NCI-H187 treated with DMSO at 0.1 percent for 48 hours (cell line): Measurements from ENCODE around the gene ULK4.
"Not testable (repeated sequence)": the region's sequence is repeated elsewhere in the genome, so short reads cannot be mapped to it uniquely, and the experiment has no call there.

ENCODE experiments used
- DNase-seq: peaks from one replicate; lab custom pipeline; 2025; lab: John Stamatoyannopoulos, UW

ULK4 gene

GRCh38 chr3:41502481-41502880 lies 459.4 kb downstream of the ULK4 start:
- DNase-seq = no peak

DNA sequence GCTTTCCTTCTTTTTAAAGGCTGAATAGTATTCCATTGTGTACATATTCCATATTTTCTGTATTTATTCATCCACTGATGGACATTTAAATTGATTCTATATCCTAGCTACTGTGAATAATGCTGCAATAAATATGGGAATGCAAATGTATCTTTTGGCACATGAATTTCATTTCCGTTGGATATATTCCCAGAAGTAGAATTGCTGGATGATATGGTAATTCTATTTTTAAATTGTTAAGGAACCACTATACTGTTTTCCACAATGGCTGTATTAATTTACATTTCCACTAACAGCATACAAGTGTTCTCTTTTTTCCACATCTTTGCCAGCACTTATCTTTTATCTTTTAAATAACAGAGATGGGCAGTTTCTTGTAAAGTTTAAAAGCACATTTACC lies 459.9 kb downstream of the ULK4 start:
- no peak for DNase-seq

DNA sequence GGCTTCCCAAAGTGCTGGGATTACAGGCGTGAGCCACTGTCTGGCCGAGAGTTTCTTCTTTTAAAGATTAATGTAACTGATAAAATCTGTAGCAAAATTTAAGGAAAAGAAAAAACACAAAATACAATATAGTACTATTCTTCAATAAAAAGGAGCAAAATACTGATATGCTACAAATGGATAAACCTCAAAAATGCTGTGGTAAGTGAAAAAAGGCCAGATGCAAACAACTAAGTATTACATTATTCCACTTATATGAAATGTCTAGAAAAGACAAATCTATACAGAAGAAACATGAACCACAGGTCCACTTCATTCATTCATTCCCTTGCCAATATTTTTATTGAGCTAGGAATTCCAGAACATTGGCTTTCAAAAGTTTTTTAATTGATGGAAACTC lies 463.1 kb downstream of the ULK4 start:
- DNase-seq = no peak

- no peak for DNase-seq
Observed at GRCh38 chr3:41490360-41490759, 471.5 kb downstream of the ULK4 start.

- DNase-seq = no peak
Observed at GRCh38 chr3:41489231-41489630, 472.7 kb downstream of the ULK4 start.

GRCh38 chr3:41488501-41488900 lies 473.4 kb downstream of the ULK4 start:
- no peak for DNase-seq

DNA sequence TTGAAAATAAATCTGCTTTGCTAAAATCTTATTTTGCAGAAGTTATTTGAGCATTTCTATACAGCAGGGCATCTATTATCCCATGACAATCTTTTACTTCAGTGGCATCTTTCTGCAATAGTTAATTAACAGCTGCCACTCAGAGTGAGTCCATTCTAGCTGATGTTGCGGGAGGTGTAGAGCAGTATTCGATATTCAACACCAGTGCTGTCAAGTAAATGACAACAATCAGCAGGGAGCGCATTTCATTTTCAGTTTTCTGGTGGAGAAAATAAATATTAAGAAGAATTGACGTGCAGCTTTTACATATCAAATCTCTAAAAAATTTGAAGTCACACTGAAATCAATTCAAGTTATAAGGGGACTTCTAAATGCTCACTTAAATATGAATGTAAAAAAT lies 476.4 kb downstream of the ULK4 start:
- no peak for DNase-seq

- no peak for DNase-seq
Observed at GRCh38 chr3:41482134-41482533, 479.8 kb downstream of the ULK4 start.

DNA sequence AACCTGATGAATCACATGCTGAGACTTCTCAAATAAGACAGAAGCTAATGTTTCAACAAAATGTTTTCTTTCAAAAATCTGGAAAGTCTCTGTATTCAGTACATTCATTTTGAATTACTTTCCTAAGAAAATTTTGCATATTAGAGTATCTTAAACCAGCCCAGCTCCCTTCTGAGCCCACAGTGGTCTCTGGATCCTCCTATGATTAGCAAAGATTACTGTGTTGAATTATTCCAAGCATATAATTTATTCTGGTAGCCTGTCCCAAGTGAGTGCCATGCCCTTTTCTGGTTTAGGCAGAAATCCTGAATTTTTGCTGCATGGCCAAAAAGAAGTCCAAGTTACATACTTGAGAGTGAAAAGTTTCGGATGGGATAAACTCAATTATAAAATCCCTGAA lies 483.6 kb downstream of the ULK4 start:
- no peak for DNase-seq

DNA sequence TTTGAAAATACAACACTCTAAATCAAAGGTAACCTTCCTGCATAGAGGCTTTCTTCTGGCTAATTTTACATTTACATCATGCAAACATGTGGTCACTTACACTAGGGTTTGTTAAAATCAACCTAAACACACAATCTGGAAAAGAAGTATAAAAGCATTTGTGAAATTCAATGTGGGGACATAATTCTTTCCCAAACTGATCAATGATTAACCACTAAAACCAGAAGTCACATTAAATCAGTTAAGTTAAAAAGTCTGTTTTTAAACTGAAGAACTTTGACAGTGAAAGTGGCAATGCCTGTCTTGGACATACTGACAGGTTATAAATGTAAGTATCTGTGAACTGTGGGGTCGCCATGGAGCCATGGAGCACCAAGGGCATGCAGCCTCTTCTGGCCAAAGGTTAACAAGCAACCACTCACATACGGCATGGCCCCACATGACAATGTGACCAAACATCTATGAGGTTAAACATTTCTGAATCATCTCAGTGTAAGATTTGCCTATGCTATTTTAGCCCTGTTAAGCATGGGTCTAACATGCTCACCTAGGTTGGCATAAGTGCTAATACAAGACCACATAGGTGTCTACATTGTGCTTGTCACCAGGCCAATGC lies 484.4 kb downstream of the ULK4 start:
- no peak for DNase-seq

GRCh38 chr3:41469083-41469482 lies 492.8 kb downstream of the ULK4 start:
- DNase-seq = no peak

GRCh38 chr3:41467481-41467880 lies 494.4 kb downstream of the ULK4 start:
- no peak for DNase-seq

DNA sequence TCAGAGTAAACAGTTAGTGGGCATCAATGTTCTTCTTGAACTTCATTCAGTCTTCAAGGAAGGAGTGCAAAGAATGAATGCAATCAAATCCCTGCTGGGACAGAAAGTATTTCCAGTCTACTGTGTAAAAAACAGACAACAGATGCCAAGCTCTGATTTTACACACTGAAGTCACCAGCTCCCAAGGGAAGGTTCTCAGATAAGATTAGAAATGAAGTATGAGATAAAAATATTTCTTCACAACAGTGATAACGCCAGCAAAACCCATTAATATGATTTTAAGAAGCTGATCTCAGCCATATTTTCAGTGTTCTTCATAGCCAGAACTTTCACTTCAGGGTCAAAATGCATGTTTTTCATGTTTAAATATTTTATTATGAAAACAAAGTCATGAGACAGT lies 497.0 kb downstream of the ULK4 start:
- DNase-seq = no peak

DNA sequence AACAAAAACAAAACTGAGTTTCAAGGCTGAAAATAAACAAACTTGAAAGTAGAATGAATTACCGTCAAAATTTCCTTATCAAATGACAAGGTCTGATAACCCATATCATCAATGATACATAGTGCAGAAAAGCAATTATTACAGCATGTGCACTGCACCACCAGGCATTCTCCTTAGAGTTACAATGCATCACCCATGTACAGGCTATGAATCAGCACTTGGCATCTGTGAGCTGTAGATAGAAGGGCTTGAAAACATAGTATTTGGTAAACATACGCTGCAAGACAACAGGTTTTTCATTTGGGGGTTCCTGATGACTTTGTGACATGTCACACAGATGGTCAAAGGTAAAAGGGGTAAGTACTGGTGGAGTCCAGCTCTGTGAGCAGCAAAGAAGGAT lies 497.5 kb downstream of the ULK4 start:
- no peak for DNase-seq

GRCh38 chr3:41462103-41462691 lies 499.7 kb downstream of the ULK4 start:
- DNase-seq = no peak

- DNase-seq = no peak
Observed at GRCh38 chr3:41460736-41461135, 501.2 kb downstream of the ULK4 start.

GRCh38 chr3:41457176-41457575 lies 504.7 kb downstream of the ULK4 start:
- DNase-seq = no peak

- no peak for DNase-seq
Observed at GRCh38 chr3:41456162-41456561, 505.7 kb downstream of the ULK4 start.

- not testable (repeated sequence) for DNase-seq
Observed at GRCh38 chr3:41453618-41454017, 508.3 kb downstream of the ULK4 start.

- no peak for DNase-seq
Observed at GRCh38 chr3:41450416-41451231, 511.3 kb downstream of the ULK4 start.

DNA sequence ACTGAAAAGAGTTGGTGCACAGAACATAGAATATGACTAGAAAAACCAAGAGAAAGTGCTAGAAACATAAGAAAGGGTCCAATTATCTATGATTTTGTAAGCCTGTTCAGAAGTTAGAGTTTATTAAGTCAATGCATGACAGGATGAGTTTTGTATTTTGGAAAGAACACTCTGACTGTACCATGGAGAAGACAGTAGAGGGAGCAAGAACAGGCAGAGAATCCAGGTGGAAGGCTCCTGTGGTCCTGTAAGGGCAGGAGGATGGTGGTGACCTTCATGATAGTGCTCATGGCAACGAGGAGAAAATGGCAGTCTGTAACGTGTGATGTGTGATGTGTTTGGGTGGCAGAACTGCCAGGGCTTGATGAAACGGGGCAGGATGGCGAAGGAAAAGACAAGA lies 513.5 kb downstream of the ULK4 start:
- no peak for DNase-seq

- DNase-seq = no peak
Observed at GRCh38 chr3:41447701-41448100, 514.2 kb downstream of the ULK4 start.

DNA sequence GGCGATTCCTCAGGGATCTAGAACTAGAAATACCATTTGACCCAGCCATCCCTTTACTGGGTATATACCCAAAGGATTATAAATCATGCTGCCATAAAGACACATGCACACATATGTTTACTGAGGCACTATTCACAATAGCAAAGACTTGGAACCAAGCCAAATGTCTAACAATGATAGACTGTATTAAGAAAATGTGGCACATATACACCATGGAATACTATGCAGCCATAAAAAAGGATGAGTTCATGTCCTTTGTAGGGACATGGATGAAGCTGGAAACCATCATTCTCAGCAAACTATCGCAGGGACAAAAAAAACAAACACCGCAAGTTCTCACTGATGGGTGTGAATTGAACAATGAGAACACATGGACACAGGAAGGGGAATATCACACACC lies 515.6 kb downstream of the ULK4 start:
- not testable (repeated sequence) for DNase-seq
